Measurements from ENCODE around the gene CEP72.

DNA sequence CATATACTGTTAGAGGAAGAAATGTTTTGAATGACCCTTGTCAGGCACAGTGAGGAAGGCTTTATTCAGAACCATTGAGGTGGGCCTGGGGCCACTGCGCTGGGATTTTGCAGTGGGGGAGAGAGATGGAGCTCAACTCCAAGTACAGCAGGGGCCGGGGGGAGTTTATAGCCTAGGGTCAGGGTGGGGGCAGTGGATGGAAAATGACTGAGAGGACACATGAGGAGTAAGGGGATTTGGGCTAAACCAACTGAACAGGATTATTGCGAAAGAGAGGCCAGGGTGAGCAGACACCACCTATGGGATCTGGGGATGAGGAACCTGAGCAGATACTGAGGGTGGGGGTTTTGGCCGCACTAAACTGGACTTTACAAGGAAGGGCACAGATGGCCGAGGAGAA is 6.3 kb downstream of the CEP72 start:
- TF ChIP-seq CTCF (conservative IDR thresholded peaks at IDR 0.05; ENCODE audit: low read depth, low read length) (no peak), EZH2 (IDR thresholded peaks at IDR 0.05; ENCODE audit: low read length, unreplicated experiment) (no peak)
